ENCODE data around the gene FGD1.

- TF ChIP-seq CTCF (conservative IDR thresholded peaks at IDR 0.05 in 1 of 2, IDR thresholded peaks at IDR 0.05 in 1 of 2; ENCODE audit: low read depth in 1 of 2, low read length in 2 of 2), result no peak
- no peak for TF ChIP-seq EZH2 (IDR thresholded peaks at IDR 0.05; ENCODE audit: low read length, missing control alignments)
Observed at GRCh38 chrX:54413753-54414152, 82.3 kb downstream of the FGD1 start.

All from fibroblast of lung (primary cell).